ENCODE measurements around the gene LTBP4. TPM values are rescaled to one million over a fixed set of nuclear protein-coding genes. Genes with fewer than 3 reads are reported as not detected.
"Not testable (repeated sequence)": the region's sequence is repeated elsewhere in the genome, so short reads cannot be mapped to it uniquely, and the experiment has no call there.

Gene LTBP4
- total RNA-seq, 2 experiments from 2014 or later: 141 to 144 TPM

GRCh38 chr19:40619333-40620160 is 18.4 kb downstream of the LTBP4 start:
- ChIA-PET CTCF (interaction anchor here (1.3 to 7.4 kb wide), 2 partner anchors 15 kb away, joined by 4 to 57 read pairs; no protein-coding TSS in a partner anchor), POLR2A (interaction anchor here (0.7 kb wide), 1 partner anchor 930 kb away, joined by 5 read pairs; no protein-coding TSS in a partner anchor)

- ChIA-PET CTCF (interaction anchor here (7.4 kb wide), 1 partner anchor 14 kb away, joined by 57 read pairs; no protein-coding TSS in a partner anchor), POLR2A (interaction anchor here (0.7 kb wide), 2 partner anchors 204 to 929 kb away, joined by 3 to 5 read pairs; no protein-coding TSS in a partner anchor)
These were observed 19.0 kb downstream of the LTBP4 start for GRCh38 chr19:40620161-40620485.

- ChIA-PET CTCF (interaction anchor here (1.3 to 7.4 kb wide), 2 partner anchors 13 to 16 kb away, joined by 3 to 57 read pairs; no protein-coding TSS in a partner anchor), POLR2A (interaction anchor here (0.6 to 0.7 kb wide), 2 partner anchors 51 to 213 kb away, joined by 3 to 5 read pairs; no protein-coding TSS in a partner anchor)
These were observed 20.1 kb downstream of the LTBP4 start for GRCh38 chr19:40621283-40621682.

- CTCF ChIA-PET: interaction anchor here (1.3 to 7.4 kb wide), 2 partner anchors 12 to 17 kb away, joined by 3 to 57 read pairs; no protein-coding TSS in a partner anchor
- POLR2A ChIA-PET: no interaction called here
These were observed 21.0 kb downstream of the LTBP4 start for GRCh38 chr19:40621966-40622772.

- ChIA-PET CTCF (interaction anchor here (7.4 kb wide), 1 partner anchor 12 kb away, joined by 57 read pairs; no protein-coding TSS in a partner anchor), POLR2A (no interaction called here)
These were observed 21.6 kb downstream of the LTBP4 start for GRCh38 chr19:40622773-40623075.

GRCh38 chr19:40623403-40624251 is 22.5 kb downstream of the LTBP4 start:
- ChIA-PET POLR2A (no interaction called here), CTCF (interaction anchor here (7.4 kb wide), 1 partner anchor 11 kb away, joined by 57 read pairs; no protein-coding TSS in a partner anchor)

- POLR2A ChIA-PET: not testable (repeated sequence)
- CTCF ChIA-PET: interaction anchor here (7.4 kb wide), 1 partner anchor 10 kb away, joined by 57 read pairs; no protein-coding TSS in a partner anchor
These were observed 23.4 kb downstream of the LTBP4 start for GRCh38 chr19:40624369-40625153.

GRCh38 chr19:40625406-40626120 is 24.4 kb downstream of the LTBP4 start:
- ChIA-PET POLR2A (no interaction called here), CTCF (interaction anchor here (7.4 kb wide), 1 partner anchor 9 kb away, joined by 57 read pairs; no protein-coding TSS in a partner anchor)

GRCh38 chr19:40626918-40627317 is 25.7 kb downstream of the LTBP4 start:
- CTCF ChIA-PET: interaction anchor here (0.7 kb wide), 1 partner anchor 209 kb away, joined by 3 read pairs; no protein-coding TSS in a partner anchor
- POLR2A ChIA-PET: no interaction called here

GRCh38 chr19:40627486-40628279 is 26.5 kb downstream of the LTBP4 start:
- POLR2A ChIA-PET: no interaction called here
- CTCF ChIA-PET: no interaction called here

- ChIA-PET CTCF (no interaction called here), POLR2A (no interaction called here)
These were observed 28.2 kb downstream of the LTBP4 start for GRCh38 chr19:40629346-40629745.

- ChIA-PET POLR2A (interaction anchor here (1.1 kb wide), 1 partner anchor 21 kb away, joined by 3 read pairs; no protein-coding TSS in a partner anchor), CTCF (interaction anchor here (0.5 to 1.0 kb wide), 3 partner anchors 27 to 954 kb away, joined by 3 to 4 read pairs (median 3); no protein-coding TSS in a partner anchor)
These were observed 29.5 kb downstream of the LTBP4 start for GRCh38 chr19:40630571-40631160.

GRCh38 chr19:40632311-40633036 is 31.3 kb downstream of the LTBP4 start:
- POLR2A ChIA-PET: no interaction called here
- CTCF ChIA-PET: interaction anchor here (1.7 to 4.1 kb wide), 2 partner anchors 10 to 91 kb away, joined by 5 to 57 read pairs; no protein-coding TSS in a partner anchor

GRCh38 chr19:40633207-40633606 is 32.0 kb downstream of the LTBP4 start:
- ChIA-PET CTCF (interaction anchor here (1.7 to 4.1 kb wide), 6 partner anchors 10 to 92 kb away, joined by 5 to 57 read pairs (median 12); no protein-coding TSS in a partner anchor), POLR2A (no interaction called here)

GRCh38 chr19:40638327-40638726 is 37.2 kb downstream of the LTBP4 start:
- CTCF ChIA-PET: interaction anchor here (0.6 to 0.9 kb wide), 5 partner anchors 64 to 522 kb away, joined by 3 read pairs; no protein-coding TSS in a partner anchor
- POLR2A ChIA-PET: interaction anchor here (0.7 kb wide), 1 partner anchor 1032 kb away, joined by 6 read pairs; no protein-coding TSS in a partner anchor

GRCh38 chr19:40639638-40639982 is 38.4 kb downstream of the LTBP4 start:
- ChIA-PET CTCF (no interaction called here), POLR2A (no interaction called here)

All from activated CD8-positive, alpha-beta memory T cell treated with anti-CD3 and anti-CD28 coated beads for 36 hours (primary cell).